ENCODE data around the gene ATXN10. TPM values are rescaled to one million over a fixed set of nuclear protein-coding genes. Genes with fewer than 3 reads are reported as not detected.

Gene ATXN10
- total and polyA plus RNA-seq, 11 donors = 55.0 to 192 (median 149) TPM

DNA sequence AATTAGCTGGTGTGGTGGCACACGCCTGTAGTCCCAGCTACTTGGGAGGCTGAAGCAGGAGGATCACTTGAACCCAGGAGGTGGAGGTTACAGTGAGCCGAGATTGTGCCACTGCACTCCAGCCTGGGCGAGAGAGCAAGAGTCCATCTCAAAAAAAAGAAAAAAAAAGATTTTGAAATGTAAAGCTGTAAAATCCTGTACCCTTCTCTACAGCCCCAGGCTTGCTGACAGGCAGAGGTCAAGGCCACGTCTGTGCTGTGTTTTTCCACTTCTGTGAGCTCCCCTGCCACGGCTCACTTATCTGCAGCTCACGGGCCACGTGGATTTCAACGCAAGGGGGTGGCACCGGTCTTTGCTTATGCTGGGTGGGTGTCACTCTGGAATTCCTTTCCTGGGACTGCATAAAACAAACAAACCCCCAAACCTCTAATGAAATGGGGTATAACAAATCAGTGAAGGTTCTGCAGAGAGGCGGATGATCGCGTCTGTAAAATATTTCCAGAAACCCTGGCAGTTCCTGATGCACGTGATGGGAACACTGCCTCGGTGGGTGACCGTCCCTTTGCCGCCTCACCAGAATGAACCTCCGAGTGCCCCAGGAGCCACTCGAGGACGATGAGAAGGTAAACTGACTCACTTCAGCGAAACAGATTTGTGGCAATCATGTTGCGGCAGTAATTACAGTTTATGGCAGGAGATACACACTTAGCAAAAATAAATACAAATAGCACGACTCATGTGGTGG lies 44.0 kb upstream of the ATXN10 start:
- H3K4me3 ChIP-seq = no peak overlapping the region
- no peak for ATAC-seq
- no peak for TF ChIP-seq CTCF (IDR thresholded peaks at IDR 0.05)
- no peak for TF ChIP-seq POLR2A (IDR thresholded peaks at IDR 0.05)
- peaks cover 0 to 67% (median 6%) of the 10 kb centered on the region in 9 donors for H3K27me3 ChIP-seq
- H3K27ac ChIP-seq = no peak overlapping the region
- 77 to 90% (median 79%) methylated on average over 22 of the region's 22 CpGs for WGBS, 4 donors
- DNase-seq = no peak
- no peaks in the 10 kb centered on the region for H3K36me3 ChIP-seq
- H3K9me3 ChIP-seq = no peaks in the 10 kb centered on the region
- peaks cover 0 to 4% (median 0%) of the 10 kb centered on the region in 12 donors for H3K4me1 ChIP-seq
- intact Hi-C loops (cut with DNase I) = no loop called here

DNA sequence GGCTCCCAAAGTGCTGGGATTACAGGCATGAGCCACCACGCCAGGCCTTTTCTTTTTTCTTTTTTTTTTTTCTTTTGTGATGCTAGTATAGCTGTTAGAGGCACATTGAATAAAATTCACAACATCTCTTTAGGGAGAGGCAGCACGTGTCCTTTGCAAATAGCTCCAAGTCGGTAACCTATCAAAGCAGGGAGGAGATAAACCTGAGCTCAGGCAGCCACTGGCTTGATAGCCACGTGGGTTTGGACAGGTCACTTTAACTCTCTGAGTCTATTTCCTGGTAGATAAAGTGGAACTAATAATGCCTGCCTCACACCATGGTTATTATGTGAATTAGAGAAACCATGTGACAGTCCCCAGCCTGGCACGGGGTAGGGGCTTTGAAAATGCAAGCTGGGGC lies 43.1 kb upstream of the ATXN10 start:
- H3K27me3 ChIP-seq = peaks cover 0 to 67% (median 6%) of the 10 kb centered on the region in 9 donors
- no peaks in the 10 kb centered on the region for H3K9me3 ChIP-seq
- no peak overlapping the region for H3K27ac ChIP-seq
- DNase-seq = no peak
- H3K36me3 ChIP-seq = no peaks in the 10 kb centered on the region
- intact Hi-C loops (cut with DNase I) = no loop called here
- no peak for ATAC-seq
- TF ChIP-seq POLR2A (IDR thresholded peaks at IDR 0.05) (no peak), CTCF (IDR thresholded peaks at IDR 0.05) (no peak)
- H3K4me3 ChIP-seq = no peak overlapping the region
- H3K4me1 ChIP-seq = peaks cover 0 to 4% (median 0%) of the 10 kb centered on the region in 12 donors
- 48 to 58% (median 52%) methylated on average over 5 of the region's 5 CpGs for WGBS, 4 donors

- intact Hi-C loops (cut with DNase I) = no loop called here
- Histone ChIP-seq H3K36me3 (no peaks in the 10 kb centered on the region), H3K27me3 (peaks cover 0 to 69% (median 6%) of the 10 kb centered on the region in 9 donors), H3K9me3 (no peaks in the 10 kb centered on the region), H3K4me3 (no peak overlapping the region), H3K27ac (no peak overlapping the region), H3K4me1 (peaks cover 0 to 4% (median 0%) of the 10 kb centered on the region in 12 donors)
- no peak for TF ChIP-seq CTCF (IDR thresholded peaks at IDR 0.05)
- no peak for TF ChIP-seq POLR2A (IDR thresholded peaks at IDR 0.05)
- ATAC-seq = no peak
- 43 to 66% (median 50%) methylated on average over 12 to 15 of the region's 15 CpGs for WGBS, 4 donors
- no peak for DNase-seq
Observed at GRCh38 chr22:45629469-45630089, 42.1 kb upstream of the ATXN10 start.

- Histone ChIP-seq H3K27ac (no peak overlapping the region), H3K27me3 (peaks cover 0 to 66% (median 6%) of the 10 kb centered on the region in 9 donors), H3K36me3 (no peaks in the 10 kb centered on the region), H3K4me3 (no peak overlapping the region), H3K4me1 (peaks cover 0 to 4% (median 0%) of the 10 kb centered on the region in 12 donors), H3K9me3 (no peaks in the 10 kb centered on the region)
- intact Hi-C loops (cut with DNase I) = no loop called here
- no peak for ATAC-seq
- WGBS, 4 donors = 92 to 96% (median 93%) methylated on average over 15 of the region's 15 CpGs
- TF ChIP-seq CTCF (IDR thresholded peaks at IDR 0.05) (no peak), POLR2A (IDR thresholded peaks at IDR 0.05) (no peak)
- DNase-seq = no peak
Observed at GRCh38 chr22:45630436-45630835, 41.2 kb upstream of the ATXN10 start.
